GM11168 (cell line): ENCODE data around the gene TRDMT1.

ENCODE experiments used
- in situ Hi-C: fragments of 300-500 bp; cut with MboI; formaldehyde crosslinking; loops from one replicate; pipeline ENCODE4 v1.12.0; 2022; ENCODE audit warnings: low sequenced_read_pairs; ENCODE audit not compliant: unreplicated experiment

The TRDMT1 gene

GRCh38 chr10:17214971-17215781, 13.7 kb upstream of the TRDMT1 start:
- in situ Hi-C loops = no loop called here

DNA sequence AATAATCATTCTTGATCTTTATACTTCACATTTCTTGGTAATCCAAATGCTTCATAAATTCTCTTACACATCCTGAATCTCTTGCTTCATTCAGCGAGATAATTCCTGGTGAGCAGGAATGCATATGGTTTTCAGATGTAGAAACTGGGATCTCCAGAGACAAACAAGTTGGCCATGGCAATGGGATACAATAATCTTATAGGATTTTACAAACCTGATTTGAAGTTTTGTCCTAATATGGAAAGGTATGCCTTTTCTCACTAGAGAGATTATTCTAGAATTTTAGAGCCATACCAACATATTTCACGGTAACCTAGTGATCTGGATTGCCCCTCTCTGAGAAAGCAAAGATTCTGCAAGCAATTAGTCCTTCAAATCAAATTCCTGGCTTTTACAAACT, 13.1 kb upstream of the TRDMT1 start:
- in situ Hi-C loops = no loop called here

- in situ Hi-C loops = no loop called here
Measured at GRCh38 chr10:17213646-17214349, 12.3 kb upstream of the TRDMT1 start.

DNA sequence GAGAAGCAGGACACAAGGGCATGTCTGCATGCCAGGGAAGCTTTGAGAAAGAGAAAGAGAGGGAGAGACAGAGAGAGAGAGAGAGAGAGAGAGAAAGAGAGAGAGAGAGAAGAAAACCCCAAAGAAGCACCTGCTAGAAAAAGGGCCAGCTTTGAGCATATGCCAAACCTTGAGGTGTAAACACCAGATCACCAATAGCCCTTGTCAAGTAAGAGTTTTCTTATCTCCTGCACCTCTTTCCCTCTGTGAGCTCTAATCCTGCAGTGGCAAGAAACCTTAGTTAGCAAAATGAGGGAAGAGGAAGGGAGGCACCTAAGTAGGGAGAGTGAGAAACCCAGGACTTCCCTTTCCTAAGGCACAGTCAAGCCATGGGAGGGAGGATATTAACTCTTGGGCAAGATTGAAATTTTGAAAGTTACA, 11.3 kb upstream of the TRDMT1 start:
- in situ Hi-C loops = no loop called here

GRCh38 chr10:17210361-17210760, 8.9 kb upstream of the TRDMT1 start:
- in situ Hi-C loops = no loop called here

- in situ Hi-C loops = no loop called here
Measured at GRCh38 chr10:17209881-17210280, 8.4 kb upstream of the TRDMT1 start.

DNA sequence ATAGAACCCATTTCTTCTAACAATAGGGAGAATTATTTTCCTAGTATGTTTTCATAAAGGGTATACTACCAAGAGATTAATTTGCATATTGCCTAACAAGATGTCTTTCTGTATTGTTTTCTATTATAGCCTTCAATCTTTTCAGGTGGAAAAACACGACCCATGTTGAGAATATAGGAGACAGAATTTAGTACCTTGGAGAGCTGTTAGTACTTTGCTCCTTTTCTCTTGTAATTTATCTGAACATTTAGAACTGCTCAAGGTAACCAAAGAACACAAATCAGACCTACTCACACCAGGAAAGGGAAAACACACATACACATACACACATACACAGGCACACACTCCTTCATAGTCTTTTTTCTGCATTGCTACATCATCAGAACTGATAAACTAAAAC, 7.8 kb upstream of the TRDMT1 start:
- in situ Hi-C loops = no loop called here

DNA sequence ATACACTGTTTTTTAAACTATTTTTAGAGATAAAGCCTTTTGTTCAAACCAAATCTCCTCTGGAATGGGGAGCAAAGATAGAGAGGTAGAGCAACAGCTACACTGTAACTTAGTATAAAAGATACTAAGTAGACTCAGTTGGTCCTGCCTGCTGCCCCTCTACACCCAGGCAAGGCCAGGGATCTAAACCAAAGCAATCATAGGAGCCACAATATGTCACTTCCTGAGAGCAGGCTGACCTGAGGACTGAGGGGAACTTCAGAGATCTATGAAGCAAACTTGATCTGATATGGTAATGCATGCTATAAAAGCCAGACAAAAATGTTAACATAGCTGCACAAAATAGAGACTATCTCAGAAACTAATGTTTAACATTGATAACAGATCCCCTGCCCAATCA, 7.0 kb upstream of the TRDMT1 start:
- in situ Hi-C loops = no loop called here

GRCh38 chr10:17206210-17206709, 4.8 kb upstream of the TRDMT1 start:
- in situ Hi-C loops = no loop called here

DNA sequence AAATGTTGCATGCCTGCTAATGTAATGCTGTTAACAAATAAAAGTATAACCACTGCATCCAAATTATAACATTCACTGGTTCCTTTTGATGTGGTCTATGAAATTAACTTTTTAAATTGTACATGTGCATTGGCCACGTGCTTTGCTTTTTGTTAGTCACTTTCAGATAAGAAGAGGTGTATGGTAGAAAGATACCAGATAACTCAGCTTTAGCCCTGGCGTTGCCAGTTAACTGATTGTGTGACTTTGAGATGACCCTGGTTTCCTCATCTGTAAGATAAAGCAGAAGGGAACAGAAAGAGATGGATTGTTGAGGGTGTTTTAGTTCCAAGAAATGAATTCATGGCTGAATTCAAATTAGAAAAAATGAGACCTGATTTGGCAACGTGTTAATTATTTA, 1.9 kb upstream of the TRDMT1 start:
- in situ Hi-C loops = no loop called here

- in situ Hi-C loops = no loop called here
Measured at GRCh38 chr10:17202999-17203398, 1.5 kb upstream of the TRDMT1 start.

- in situ Hi-C loops = no loop called here
Measured at GRCh38 chr10:17202506-17202905, 1.0 kb upstream of the TRDMT1 start.

DNA sequence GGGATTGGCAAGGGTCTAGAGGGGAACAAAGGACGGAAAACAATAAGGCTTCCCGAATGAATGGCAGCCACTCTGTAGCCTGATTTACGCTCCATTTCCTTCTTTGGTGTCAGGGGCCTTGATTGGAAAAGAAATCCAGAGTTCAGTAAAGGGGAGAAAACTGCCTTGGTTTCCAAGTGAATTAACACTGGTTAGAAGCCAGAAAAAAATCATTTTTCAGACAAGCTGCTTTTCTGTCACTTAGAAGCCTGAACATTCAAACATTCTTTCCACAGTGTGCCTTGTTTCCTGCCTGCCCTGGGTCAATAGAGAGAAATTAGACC, 283 bp upstream of the TRDMT1 start:
- in situ Hi-C loops = no loop called here

DNA sequence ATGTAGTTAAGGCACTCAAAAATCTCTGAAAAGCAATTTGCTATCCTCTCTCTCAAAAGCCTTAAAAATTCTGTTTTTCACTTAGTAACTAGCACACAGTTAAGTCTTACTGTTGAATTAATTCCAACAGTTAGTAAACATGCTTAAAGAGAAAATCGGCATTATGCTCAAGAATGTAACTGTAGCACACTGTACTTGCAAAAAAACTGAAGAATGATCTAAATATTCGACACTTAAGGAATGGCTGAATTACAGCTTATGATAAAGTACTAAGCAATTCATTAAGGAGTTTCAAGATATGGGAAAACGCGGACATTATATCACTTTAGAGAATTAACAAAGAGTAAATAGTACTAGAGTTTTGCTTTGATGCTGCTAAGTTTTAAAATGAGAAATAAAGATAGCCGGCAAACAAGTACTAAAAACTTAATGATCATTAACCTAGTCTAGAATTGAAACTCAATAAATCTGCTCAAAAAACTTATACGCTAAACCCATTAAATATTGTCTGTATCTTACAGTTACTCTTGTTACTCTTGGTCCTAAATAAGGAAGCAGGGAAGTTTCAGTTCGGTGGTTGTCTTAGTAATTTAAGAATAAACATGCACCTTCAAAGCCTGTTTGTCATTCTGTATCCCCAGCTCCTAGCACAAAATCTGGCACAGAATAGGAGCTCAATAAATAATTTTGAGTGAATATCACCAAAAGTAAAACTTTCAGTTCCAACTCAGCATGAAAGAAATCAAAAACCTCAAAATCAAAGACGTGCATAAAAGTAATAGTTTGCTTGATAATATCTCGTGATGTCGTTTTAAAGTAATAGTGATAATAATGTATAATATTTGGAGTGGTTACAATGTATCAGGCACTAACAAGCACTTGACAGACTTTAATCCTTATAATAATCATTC, 1.2 kb downstream of the TRDMT1 start:
- in situ Hi-C loops = no loop called here

DNA sequence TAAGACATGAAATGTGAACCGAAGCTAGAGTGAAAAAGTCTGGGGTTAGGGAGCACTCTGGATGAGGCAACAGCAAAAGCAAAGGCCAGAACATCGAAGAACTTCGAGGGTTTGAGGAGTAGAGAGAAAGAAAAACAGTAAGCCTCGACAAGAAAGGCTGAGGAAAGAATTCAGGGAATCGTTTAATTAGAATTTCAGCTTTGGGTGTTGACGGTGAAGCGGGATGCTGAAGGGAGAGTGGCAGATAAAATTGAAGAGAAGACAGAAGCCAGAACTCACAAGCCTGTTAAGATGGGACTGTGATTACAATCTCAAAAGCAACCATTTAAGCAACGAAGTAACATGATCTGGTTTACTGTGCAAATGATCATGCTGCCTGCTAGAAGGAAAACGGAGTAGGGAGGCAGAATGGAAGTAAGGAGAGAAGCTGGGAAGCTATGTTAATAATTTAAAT, 2.1 kb downstream of the TRDMT1 start:
- in situ Hi-C loops = no loop called here

- in situ Hi-C loops = no loop called here
Measured at GRCh38 chr10:17196573-17196972, 4.9 kb downstream of the TRDMT1 start.

GRCh38 chr10:17196045-17196444, 5.4 kb downstream of the TRDMT1 start:
- in situ Hi-C loops = no loop called here

DNA sequence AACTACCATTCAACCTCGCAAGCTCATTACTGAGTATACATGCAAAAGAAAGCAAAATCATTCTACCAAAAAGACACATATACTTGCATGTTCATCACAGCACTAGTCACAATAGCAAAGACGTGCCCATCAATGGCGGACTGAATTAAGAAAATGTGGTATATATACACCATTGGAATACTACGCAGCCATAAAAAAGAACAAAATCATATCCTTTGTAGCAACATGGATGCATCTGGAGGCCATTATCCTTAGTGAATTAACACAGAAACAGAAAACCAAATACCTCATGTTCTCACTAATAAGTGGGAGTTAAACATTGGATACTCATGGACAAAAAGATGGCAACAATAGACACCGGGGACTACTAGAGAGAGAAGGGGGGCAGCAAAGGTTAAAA, 6.4 kb downstream of the TRDMT1 start:
- in situ Hi-C loops = no loop called here

GRCh38 chr10:17190602-17191001, 10.9 kb downstream of the TRDMT1 start:
- in situ Hi-C loops = no loop called here

GRCh38 chr10:17188644-17189172, 12.8 kb downstream of the TRDMT1 start:
- in situ Hi-C loops = no loop called here
